ENCODE results near the gene PHLDA2.
"Not testable (repeated sequence)": the region's sequence is repeated elsewhere in the genome, so short reads cannot be mapped to it uniquely, and the experiment has no call there.

Gene PHLDA2

DNA sequence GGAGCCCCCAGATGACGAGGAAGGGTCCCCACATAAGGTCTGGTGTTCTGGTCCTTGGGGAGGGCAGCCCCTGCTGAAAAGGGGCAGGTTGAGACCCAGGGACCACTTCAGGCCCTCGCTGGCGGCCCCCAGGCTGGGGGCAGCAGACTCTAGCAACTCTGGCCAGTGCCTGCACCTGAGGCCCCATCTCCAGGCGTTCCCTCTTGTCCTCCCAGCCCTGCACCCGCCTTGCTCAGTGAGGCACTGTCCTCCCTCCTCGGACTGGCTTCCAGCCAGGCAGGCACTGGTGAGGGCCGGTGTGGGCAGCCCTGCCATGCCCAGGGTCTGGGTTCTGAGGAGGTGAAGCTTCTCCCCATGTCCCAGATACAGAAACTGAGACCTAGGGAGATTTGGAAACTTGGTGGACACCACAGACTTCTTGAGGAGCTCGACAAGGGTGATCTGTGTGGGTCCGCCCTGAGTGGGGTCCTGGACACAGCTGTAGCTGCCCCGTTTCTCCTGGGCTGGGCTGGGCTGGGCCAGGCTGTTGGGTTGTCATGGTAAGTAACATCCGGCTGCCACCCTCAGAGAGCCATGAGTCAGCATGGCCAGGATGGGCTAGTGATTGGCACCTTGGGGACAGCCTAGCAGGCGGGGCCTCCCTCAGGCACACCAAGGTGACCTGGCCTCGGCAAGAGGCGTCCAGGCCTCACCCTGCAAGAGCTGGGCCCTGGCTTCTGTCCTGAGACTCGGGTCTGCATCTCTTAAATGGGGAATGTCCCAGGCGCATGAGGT is 11.1 kb upstream of the PHLDA2 start:
- in situ Hi-C loops (cut with HindIII; ENCODE audit: low pct_ligation_motif_present, low sequenced_read_pairs), result no loop called here
- Histone ChIP-seq H3K27me3 (replicated peaks) (no peaks in the 10 kb centered on the region), H3K27ac (no peak overlapping the region), H3K4me3 (ENCODE audit: low read depth, low read length) (no peak overlapping the region), H3K36me3 (replicated peaks) (peaks cover 15% of the 10 kb centered on the region)
- TF ChIP-seq, protein P1, sequence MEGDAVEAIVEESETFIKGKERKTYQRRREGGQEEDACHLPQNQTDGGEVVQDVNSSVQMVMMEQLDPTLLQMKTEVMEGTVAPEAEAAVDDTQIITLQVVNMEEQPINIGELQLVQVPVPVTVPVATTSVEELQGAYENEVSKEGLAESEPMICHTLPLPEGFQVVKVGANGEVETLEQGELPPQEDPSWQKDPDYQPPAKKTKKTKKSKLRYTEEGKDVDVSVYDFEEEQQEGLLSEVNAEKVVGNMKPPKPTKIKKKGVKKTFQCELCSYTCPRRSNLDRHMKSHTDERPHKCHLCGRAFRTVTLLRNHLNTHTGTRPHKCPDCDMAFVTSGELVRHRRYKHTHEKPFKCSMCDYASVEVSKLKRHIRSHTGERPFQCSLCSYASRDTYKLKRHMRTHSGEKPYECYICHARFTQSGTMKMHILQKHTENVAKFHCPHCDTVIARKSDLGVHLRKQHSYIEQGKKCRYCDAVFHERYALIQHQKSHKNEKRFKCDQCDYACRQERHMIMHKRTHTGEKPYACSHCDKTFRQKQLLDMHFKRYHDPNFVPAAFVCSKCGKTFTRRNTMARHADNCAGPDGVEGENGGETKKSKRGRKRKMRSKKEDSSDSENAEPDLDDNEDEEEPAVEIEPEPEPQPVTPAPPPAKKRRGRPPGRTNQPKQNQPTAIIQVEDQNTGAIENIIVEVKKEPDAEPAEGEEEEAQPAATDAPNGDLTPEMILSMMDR (IDR thresholded peaks at IDR 0.05; ENCODE audit: low read depth, low read length, missing control alignments), result no peak
- no peak for DNase-seq

DNA sequence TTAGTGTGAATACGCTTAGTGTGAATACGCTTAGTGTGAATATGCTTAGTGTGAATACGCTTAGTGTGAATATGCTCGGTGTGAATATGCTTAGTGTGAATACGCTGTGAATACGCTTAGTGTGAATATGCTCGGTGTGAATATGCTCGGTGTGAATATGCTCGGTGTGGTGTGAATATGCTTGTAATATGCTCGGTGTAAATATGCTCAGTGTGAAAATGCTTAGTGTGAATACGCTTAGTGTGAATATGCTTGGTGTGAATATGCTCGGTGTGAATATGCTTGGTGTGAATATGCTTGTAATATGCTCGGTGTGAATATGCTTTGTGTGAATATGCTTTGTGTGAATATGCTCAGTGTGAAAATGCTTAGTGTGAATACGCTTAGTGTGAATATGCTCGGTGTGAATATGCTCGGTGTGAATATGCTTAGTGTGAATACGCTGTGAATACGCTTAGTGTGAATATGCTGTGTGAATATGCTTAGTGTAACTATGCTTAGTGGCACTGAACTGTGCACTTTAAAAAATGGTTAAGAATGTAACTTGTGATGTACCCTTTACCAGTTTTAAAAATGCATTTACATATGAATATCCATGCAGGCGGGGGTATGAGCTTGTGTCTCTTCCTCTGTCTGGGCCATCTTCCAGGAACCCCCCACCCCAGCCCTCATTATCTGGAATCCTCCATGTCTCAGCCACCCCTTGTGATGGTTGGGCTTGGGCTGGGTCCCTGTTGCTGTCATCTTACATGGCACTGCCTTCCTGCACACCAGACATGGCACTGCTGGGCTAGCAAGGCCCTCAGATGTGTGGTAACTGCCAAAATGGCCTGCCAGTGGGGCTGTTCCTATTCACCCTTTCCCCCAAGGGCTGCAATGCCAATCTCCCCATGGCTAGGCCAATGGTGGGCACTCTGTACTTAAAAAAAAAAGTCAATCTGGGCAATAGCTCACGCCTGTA is 9.5 kb upstream of the PHLDA2 start:
- H3K4me3 ChIP-seq (ENCODE audit: low read depth, low read length); H3K36me3 ChIP-seq (replicated peaks); DNase-seq; H3K27ac ChIP-seq; H3K27me3 ChIP-seq (replicated peaks); in situ Hi-C loops (cut with HindIII; ENCODE audit: low pct_ligation_motif_present, low sequenced_read_pairs): not testable (repeated sequence)

DNA sequence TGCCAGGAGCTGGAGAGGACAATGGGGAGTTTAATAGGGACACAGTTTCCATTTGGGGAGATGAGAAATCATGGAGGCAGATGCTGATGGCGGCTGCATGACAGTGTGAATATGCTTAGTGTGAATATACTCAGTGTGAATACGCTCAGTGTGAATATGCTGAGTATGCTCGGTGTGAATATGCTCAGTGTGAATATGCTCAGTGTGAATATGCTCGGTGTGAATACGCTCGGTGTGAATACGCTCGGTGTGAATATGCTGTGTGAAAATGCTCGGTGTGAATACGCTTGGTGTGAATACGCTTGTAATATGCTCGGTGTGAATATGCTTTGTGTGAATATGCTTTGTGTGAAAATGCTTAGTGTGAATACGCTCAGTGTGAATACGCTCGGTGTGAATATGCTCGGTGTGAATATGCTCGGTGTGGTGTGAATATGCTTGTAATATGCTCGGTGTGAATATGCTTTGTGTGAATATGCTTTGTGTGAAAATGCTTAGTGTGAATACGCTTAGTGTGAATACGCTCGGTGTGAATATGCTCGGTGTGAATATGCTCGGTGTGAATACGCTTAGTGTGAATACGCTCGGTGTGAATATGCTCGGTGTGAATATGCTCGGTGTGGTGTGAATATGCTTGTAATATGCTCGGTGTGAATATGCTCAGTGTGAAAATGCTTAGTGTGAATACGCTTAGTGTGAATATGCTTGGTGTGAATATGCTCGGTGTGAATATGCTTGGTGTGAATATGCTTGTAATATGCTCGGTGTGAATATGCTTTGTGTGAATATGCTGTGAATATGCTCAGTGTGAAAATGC is 8.6 kb upstream of the PHLDA2 start:
- H3K27ac ChIP-seq; H3K27me3 ChIP-seq (replicated peaks); H3K36me3 ChIP-seq (replicated peaks); DNase-seq; H3K4me3 ChIP-seq (ENCODE audit: low read depth, low read length); in situ Hi-C loops (cut with HindIII; ENCODE audit: low pct_ligation_motif_present, low sequenced_read_pairs): not testable (repeated sequence)

DNA sequence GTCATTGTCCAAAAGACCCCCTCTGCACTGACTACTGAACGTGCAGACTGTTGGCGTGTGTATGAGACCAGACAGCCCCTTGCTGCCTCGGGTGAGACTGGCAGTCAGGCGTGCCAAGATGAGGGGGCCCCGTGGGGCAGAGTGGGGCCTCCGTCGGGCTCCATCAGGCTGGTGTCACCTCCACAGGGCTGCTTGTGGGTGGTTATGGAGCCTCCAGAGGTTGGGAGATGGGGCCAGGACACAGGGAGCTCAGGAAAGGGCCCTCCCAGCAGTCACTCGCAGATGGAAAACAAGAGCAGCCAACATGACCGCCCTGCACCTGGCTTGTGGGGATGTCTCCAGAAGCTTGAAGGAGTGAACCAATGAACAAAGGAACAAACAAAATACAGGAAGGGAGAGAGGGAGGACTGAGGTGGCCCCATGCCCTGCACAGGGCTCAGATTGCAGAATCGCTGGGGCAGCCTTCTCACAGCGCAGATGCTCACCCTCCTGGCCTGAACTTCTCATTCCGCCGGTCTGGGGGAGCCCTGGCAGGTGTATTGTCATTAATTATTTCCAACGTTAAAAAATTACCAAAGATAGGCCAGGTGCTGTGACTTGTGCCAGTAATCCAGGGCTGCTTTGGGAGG is 5.5 kb upstream of the PHLDA2 start:
- Histone ChIP-seq H3K27me3 (replicated peaks) (no peaks in the 10 kb centered on the region), H3K27ac (no peak overlapping the region), H3K4me3 (ENCODE audit: low read depth, low read length) (no peak overlapping the region), H3K36me3 (replicated peaks) (no peaks in the 10 kb centered on the region)
- in situ Hi-C loops (cut with HindIII; ENCODE audit: low pct_ligation_motif_present, low sequenced_read_pairs), result no loop called here
- no peak for DNase-seq
- TF ChIP-seq, protein P1 (IDR thresholded peaks at IDR 0.05; ENCODE audit: low read depth, low read length, missing control alignments), result no peak

DNA sequence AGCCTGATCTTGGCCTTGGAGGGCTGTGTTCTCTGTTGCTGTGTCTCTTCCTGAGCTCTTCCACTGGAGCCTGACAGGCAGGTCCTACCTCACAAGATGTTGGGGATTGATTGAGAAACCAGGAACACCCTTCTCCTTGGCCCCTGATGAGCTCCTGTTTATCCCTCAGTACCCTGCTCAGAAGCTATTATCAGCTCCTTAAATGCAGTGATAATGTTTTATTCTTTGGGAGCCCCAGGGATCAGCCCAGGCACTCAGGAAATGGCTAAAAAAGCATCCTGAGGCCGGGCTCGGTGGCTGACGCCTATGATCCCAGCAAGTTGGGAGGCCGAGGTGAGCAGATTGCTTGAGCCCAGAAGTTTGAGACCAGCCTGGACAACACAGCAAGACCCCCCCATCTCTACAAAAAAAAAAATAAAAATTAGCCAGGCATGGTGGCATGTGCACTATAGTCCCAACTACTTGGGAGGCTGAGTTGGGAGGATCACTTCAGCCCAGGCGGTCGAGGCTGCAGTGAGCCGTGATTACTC is 4.9 kb upstream of the PHLDA2 start:
- no peaks in the 10 kb centered on the region for H3K27me3 ChIP-seq (replicated peaks)
- TF ChIP-seq, protein P1 (IDR thresholded peaks at IDR 0.05; ENCODE audit: low read depth, low read length, missing control alignments), result no peak
- no peaks in the 10 kb centered on the region for H3K36me3 ChIP-seq (replicated peaks)
- no peak for DNase-seq
- H3K27ac ChIP-seq, result no peak overlapping the region
- no peak overlapping the region for H3K4me3 ChIP-seq (ENCODE audit: low read depth, low read length)
- in situ Hi-C loops (cut with HindIII; ENCODE audit: low pct_ligation_motif_present, low sequenced_read_pairs), result no loop called here

DNA sequence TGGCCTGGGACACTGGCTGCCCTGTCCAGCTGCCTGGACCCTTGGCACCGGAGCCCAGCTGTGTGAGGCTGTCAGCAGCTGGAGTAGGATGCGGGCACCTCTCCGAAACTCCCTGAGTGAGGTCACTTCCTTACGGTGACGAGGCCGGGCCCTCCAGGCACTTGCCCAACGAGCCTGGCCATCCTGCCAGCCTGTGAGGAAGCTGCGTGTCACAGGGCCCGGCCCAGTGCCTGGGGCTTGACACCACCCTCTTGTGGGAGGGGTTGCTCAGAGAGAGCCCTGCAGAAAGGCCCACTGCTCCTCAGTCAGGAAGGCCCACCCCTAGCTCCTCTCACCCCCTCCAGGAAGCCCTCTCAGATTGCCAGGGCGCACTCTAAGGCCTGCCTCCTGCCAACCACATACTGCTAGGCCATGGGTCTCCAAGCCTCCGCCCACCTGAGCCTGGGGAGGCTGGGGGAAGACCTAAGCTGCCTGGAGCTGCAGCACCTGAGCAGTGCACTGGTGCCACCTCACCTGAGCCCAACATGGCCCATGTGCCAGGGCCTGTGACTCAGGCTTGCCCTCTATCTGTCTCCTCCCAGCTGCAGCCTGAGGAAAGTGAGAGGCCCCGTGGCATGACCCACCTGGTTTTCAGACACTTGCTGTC is 4.3 kb upstream of the PHLDA2 start:
- Histone ChIP-seq H3K27ac (peak overlapping the region; percentile 26), H3K27me3 (replicated peaks) (no peaks in the 10 kb centered on the region), H3K4me3 (ENCODE audit: low read depth, low read length) (no peak overlapping the region), H3K36me3 (replicated peaks) (no peaks in the 10 kb centered on the region)
- no peak for DNase-seq
- TF ChIP-seq, protein P1 (IDR thresholded peaks at IDR 0.05; ENCODE audit: low read depth, low read length, missing control alignments), result no peak
- in situ Hi-C loops (cut with HindIII; ENCODE audit: low pct_ligation_motif_present, low sequenced_read_pairs), result no loop called here

All from brain microvascular endothelial cell (primary cell).